ENCODE measurements around the gene GPC5. TPM values are rescaled to one million over a fixed set of nuclear protein-coding genes. Genes with fewer than 3 reads are reported as not detected.

GPC5 gene
- total and polyA plus RNA-seq, 2 of the 13 experiments (the other 11 are each of a cell fraction or from before 2014, with no cell fraction given) = 0.02 to 0.07 TPM

DNA sequence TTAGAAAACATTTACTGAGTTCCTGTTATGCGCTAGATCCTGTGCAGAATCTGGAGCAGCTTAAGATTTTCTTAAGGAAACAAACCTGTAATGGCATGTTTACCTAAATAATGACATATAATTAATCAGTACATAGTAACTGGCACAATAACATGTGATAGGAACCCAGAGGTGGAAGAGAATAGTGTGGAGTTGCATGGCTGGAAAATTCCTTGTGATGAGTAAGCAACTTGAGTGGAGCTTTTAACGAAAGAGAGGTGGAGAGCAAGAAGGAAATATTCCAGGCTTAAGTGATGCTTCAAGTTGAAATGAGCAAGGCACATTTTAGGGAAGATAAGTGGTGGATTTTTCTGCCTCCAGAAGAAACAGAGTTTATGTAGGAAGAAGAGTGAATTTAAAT is 9.2 kb upstream of the GPC5 start (continued):
- no peak for TF ChIP-seq DR1 (CRISPR knock-in tag; IDR thresholded peaks at IDR 0.05)
- TF ChIP-seq MXD4 (CRISPR knock-in tag; IDR thresholded peaks at IDR 0.05) = no peak
- TF ChIP-seq, protein P1, sequence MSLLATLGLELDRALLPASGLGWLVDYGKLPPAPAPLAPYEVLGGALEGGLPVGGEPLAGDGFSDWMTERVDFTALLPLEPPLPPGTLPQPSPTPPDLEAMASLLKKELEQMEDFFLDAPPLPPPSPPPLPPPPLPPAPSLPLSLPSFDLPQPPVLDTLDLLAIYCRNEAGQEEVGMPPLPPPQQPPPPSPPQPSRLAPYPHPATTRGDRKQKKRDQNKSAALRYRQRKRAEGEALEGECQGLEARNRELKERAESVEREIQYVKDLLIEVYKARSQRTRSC (CRISPR knock-in tag; IDR thresholded peaks at IDR 0.05; ENCODE audit: low read depth) = no peak
- no peak for TF ChIP-seq ZNF20 (CRISPR knock-in tag; IDR thresholded peaks at IDR 0.05)

DNA sequence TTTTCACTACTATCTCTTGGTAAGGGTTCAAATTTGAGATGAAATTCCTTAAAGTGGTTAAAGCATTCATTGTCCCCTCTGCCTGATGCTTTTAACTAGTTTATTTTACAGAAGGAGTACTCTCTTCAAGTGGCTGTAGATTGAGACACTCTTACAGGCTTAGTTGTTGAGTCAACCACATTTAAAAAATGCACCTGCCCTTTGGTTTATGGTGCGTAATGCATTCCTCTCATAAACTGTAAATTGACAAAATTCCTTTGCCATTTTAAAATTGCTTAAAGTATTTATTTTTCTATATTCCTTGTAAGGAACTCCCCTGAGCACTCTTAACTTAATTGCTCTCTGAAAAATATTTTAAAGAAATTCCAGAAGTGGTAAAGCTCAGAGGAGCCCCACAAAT is 826 bp upstream of the GPC5 start:
- DNase-seq (ENCODE audit: low spot score) (no peak), ATAC-seq (no peak), FAIRE-seq (no peak)
- ChIA-PET CTCF (ENCODE audit: low intra/inter-chr PET ratio, low total read pairs) (no interaction called here), POLR2A (no interaction called here)
- Histone ChIP-seq H3K27ac (ENCODE audit: extremely low read length, insufficient read depth, low read length) (no peak overlapping the region), H3K36me3 (replicated peaks in 1 of 2; ENCODE audit: control insufficient read depth in 1 of 2, insufficient read depth in 2 of 2, low read length in 2 of 2) (no peaks in the 10 kb centered on the region), H3K27me3 (ENCODE audit: control insufficient read depth in 1 of 2, insufficient read depth in 2 of 2, low read length in 2 of 2) (peaks cover 11 to 30% of the 10 kb centered on the region in 2 experiments), H3K9me3 (ENCODE audit: low read length) (no peaks in the 10 kb centered on the region), H3K9ac (ENCODE audit: insufficient read depth, low read depth, low read length) (no peak overlapping the region), H2AFZ (ENCODE audit: low read length) (no peak overlapping the region), H3K79me2 (ENCODE audit: insufficient read depth, low read length) (no peaks in the 10 kb centered on the region), H4K20me1 (ENCODE audit: insufficient read depth, low read length) (no peaks in the 10 kb centered on the region), H3K4me3 (replicated peaks in 1 of 3; ENCODE audit: insufficient read depth in 1 of 3, low read depth in 2 of 3, low read length in 3 of 3) (no peak overlapping the region), H3K4me2 (ENCODE audit: low read depth, low read length) (no peak overlapping the region), H3K4me1 (ENCODE audit: insufficient read depth, low read length) (0 out of 2 replicates have a peak, but pooled peaks cover 4% of the 10 kb centered on the region)
- TF ChIP-seq SRSF9 (IDR thresholded peaks at IDR 0.05; ENCODE audit: borderline replicate concordance, insufficient read depth, low read depth, low read length, poor library complexity, severe bottlenecking) (no peak), ZNF850 (CRISPR knock-in tag; conservative IDR thresholded peaks at IDR 0.05) (no peak), RCOR2 (CRISPR knock-in tag; IDR thresholded peaks at IDR 0.05) (no peak), PRMT3 (CRISPR knock-in tag; IDR thresholded peaks at IDR 0.05; ENCODE audit: borderline replicate concordance, low read depth) (no peak), KLF15 (CRISPR knock-in tag; IDR thresholded peaks at IDR 0.05; ENCODE audit: borderline replicate concordance) (no peak), U2AF2 (IDR thresholded peaks at IDR 0.05; ENCODE audit: low read depth, low read length) (no peak), HIVEP1 (CRISPR knock-in tag; IDR thresholded peaks at IDR 0.05) (no peak), ZNF468 (CRISPR knock-in tag; IDR thresholded peaks at IDR 0.05) (no peak)
- TF ChIP-seq, protein P2, sequence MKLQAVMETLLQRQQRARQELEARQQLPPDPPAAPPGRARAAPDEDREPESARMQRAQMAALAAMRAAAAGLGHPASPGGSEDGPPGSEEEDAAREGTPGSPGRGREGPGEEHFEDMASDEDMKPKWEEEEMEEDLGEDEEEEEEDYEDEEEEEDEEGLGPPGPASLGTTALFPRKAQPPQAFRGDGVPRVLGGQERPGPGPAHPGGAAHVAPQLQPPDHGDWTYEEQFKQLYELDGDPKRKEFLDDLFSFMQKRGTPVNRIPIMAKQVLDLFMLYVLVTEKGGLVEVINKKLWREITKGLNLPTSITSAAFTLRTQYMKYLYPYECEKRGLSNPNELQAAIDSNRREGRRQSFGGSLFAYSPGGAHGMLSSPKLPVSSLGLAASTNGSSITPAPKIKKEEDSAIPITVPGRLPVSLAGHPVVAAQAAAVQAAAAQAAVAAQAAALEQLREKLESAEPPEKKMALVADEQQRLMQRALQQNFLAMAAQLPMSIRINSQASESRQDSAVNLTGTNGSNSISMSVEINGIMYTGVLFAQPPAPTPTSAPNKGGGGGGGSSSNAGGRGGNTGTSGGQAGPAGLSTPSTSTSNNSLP (IDR thresholded peaks at IDR 0.05; ENCODE audit: low read depth, low read length) = no peak
- TF ChIP-seq, protein P3, sequence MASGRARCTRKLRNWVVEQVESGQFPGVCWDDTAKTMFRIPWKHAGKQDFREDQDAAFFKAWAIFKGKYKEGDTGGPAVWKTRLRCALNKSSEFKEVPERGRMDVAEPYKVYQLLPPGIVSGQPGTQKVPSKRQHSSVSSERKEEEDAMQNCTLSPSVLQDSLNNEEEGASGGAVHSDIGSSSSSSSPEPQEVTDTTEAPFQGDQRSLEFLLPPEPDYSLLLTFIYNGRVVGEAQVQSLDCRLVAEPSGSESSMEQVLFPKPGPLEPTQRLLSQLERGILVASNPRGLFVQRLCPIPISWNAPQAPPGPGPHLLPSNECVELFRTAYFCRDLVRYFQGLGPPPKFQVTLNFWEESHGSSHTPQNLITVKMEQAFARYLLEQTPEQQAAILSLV (CRISPR knock-in tag; IDR thresholded peaks at IDR 0.05; ENCODE audit: borderline replicate concordance) = no peak
- TF ChIP-seq, protein P4, sequence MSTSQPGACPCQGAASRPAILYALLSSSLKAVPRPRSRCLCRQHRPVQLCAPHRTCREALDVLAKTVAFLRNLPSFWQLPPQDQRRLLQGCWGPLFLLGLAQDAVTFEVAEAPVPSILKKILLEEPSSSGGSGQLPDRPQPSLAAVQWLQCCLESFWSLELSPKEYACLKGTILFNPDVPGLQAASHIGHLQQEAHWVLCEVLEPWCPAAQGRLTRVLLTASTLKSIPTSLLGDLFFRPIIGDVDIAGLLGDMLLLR (CRISPR knock-in tag; IDR thresholded peaks at IDR 0.05) = no peak
- WGBS (ENCODE audit: low lambda C conversion rate) = 88% methylated on average over 1 of the region's 1 CpG
- BruUV-seq (replicated peaks) = no TSS peak
- in situ Hi-C loops (cut with HindIII; ENCODE audit: extremely low pct_ligation_motif_present, low pct_unique_long_range_greater_than_20kb) (no loop called here), intact Hi-C loops (cut with micrococcal nuclease; ENCODE audit: unreplicated experiment) (no loop called here)

All from HepG2 (cell line).